IMR-90 (cell line): ENCODE measurements around the gene PRPS1L1.

Experiments used
- RFX5 ChIP-seq: IDR thresholded peaks from 2 replicates; pipeline ENCODE4 v1.8.0; 2012; ENCODE audit warnings: low read depth, mild to moderate bottlenecking, low read length, moderate library complexity
- TF ChIP-seq, protein P1 (sequence below): fragments of 150-350 bp; IDR thresholded peaks from 2 replicates; pipeline ENCODE4 v1.6.1; 2017; ENCODE audit warnings: mild to moderate bottlenecking, antibody characterized with exemption, low read length, low read depth

GRCh38 chr7:17996442-17997223 lies 31.0 kb downstream of the PRPS1L1 start:
- TF ChIP-seq, protein P1, sequence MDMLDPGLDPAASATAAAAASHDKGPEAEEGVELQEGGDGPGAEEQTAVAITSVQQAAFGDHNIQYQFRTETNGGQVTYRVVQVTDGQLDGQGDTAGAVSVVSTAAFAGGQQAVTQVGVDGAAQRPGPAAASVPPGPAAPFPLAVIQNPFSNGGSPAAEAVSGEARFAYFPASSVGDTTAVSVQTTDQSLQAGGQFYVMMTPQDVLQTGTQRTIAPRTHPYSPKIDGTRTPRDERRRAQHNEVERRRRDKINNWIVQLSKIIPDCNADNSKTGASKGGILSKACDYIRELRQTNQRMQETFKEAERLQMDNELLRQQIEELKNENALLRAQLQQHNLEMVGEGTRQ, result no peak
- TF ChIP-seq RFX5, result no peak
